NB4 (cell line): Measurements from ENCODE around the gene SCRN1.

Source experiments
- MAX ChIP-seq: IDR thresholded peaks from 2 replicates; pipeline ENCODE4 v1.6.1; 2011; ENCODE audit warnings: low read depth, low read length
- MYC ChIP-seq: IDR thresholded peaks from 2 replicates; pipeline ENCODE4 v1.6.1; 2011; ENCODE audit warnings: low read depth, low read length
- POLR2A ChIP-seq: IDR thresholded peaks from 2 replicates; pipeline ENCODE4 v1.6.1; 2011; ENCODE audit warnings: mild to moderate bottlenecking; ENCODE audit not compliant: insufficient read length; ENCODE audit errors: extremely low read depth
- TF ChIP-seq, protein P1 (sequence below): IDR thresholded peaks from one replicate; pipeline ENCODE4 v1.5.1; 2012; ENCODE audit warnings: low read depth, low read length

- TF ChIP-seq POLR2A (no peak), MAX (no peak), MYC (no peak)
- TF ChIP-seq, protein P1, sequence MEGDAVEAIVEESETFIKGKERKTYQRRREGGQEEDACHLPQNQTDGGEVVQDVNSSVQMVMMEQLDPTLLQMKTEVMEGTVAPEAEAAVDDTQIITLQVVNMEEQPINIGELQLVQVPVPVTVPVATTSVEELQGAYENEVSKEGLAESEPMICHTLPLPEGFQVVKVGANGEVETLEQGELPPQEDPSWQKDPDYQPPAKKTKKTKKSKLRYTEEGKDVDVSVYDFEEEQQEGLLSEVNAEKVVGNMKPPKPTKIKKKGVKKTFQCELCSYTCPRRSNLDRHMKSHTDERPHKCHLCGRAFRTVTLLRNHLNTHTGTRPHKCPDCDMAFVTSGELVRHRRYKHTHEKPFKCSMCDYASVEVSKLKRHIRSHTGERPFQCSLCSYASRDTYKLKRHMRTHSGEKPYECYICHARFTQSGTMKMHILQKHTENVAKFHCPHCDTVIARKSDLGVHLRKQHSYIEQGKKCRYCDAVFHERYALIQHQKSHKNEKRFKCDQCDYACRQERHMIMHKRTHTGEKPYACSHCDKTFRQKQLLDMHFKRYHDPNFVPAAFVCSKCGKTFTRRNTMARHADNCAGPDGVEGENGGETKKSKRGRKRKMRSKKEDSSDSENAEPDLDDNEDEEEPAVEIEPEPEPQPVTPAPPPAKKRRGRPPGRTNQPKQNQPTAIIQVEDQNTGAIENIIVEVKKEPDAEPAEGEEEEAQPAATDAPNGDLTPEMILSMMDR: no peak
These were observed 12.4 kb upstream of the SCRN1 start for GRCh38 chr7:30001998-30002397.
